SK-N-SH treated with all-trans-retinoic acid at 6 μM for 48 hours (cell line): ENCODE results near the gene ARSK.

Source experiments
- ATAC-seq: fragments of 200-7000 bp; cut with Tn5 transposase; 3 replicates; pipeline ENCODE4 v1.9.1; 2020; ENCODE audit warnings: mild to moderate bottlenecking, moderate library complexity
- ARNTL ChIP-seq: fragments of 450-650 bp; formaldehyde crosslinking; IDR thresholded peaks from 2 replicates; pipeline ENCODE4 v1.5.0; 2020; ENCODE audit warnings: low read depth, mild to moderate bottlenecking, moderate library complexity, borderline replicate concordance
- BACH2 ChIP-seq: fragments of 250-450 bp; sonication (Bioruptor Pico); IDR thresholded peaks from 2 replicates; pipeline ENCODE4 v1.9.0; 2021; ENCODE audit warnings: mild to moderate bottlenecking, borderline replicate concordance
- CSDC2 ChIP-seq: fragments of 250-450 bp; sonication (Bioruptor Pico); IDR thresholded peaks from 2 replicates; pipeline ENCODE4 v1.5.0; 2020; ENCODE audit warnings: mild to moderate bottlenecking, moderate library complexity
- ESRRG ChIP-seq: fragments of 250-450 bp; sonication (Bioruptor Pico); IDR thresholded peaks from 2 replicates; pipeline ENCODE4 v1.6.1; 2021; ENCODE audit warnings: mild to moderate bottlenecking
- GLIS3 ChIP-seq: fragments of 250-450 bp; sonication (Bioruptor Pico); IDR thresholded peaks from 2 replicates; pipeline ENCODE4 v1.5.0; 2020; ENCODE audit warnings: mild to moderate bottlenecking, moderate library complexity
- ISL1 ChIP-seq: fragments of 250-450 bp; sonication (Bioruptor Pico); IDR thresholded peaks from 2 replicates; pipeline ENCODE4 v2.1.2; 2022; ENCODE audit warnings: mild to moderate bottlenecking, moderate library complexity
- OSR1 ChIP-seq: fragments of 250-450 bp; sonication (Bioruptor Pico); IDR thresholded peaks from 2 replicates; pipeline ENCODE4 v1.8.0; 2022; ENCODE audit warnings: moderate library complexity, mild to moderate bottlenecking, inconsistent platforms
- PPARA ChIP-seq: fragments of 250-450 bp; sonication (Bioruptor Pico); IDR thresholded peaks from 2 replicates; pipeline ENCODE4 v1.5.0; 2020; ENCODE audit warnings: mild to moderate bottlenecking, borderline replicate concordance
- RARB ChIP-seq: fragments of 250-450 bp; sonication (Bioruptor Pico); IDR thresholded peaks from 2 replicates; pipeline ENCODE4 v1.8.0; 2021; ENCODE audit warnings: mild to moderate bottlenecking, moderate library complexity
- SNAI2 ChIP-seq: fragments of 250-450 bp; sonication (Bioruptor Pico); IDR thresholded peaks from 2 replicates; pipeline ENCODE4 v1.5.0; 2020; ENCODE audit warnings: mild to moderate bottlenecking, moderate library complexity
- TCF4 ChIP-seq: fragments of 250-450 bp; sonication (Bioruptor Pico); IDR thresholded peaks from 2 replicates; pipeline ENCODE4 v1.8.0; 2021; ENCODE audit warnings: mild to moderate bottlenecking, moderate library complexity, borderline replicate concordance
- TOX ChIP-seq: fragments of 250-450 bp; sonication (Bioruptor Pico); IDR thresholded peaks from 2 replicates; pipeline ENCODE4 v1.8.0; 2021; ENCODE audit warnings: mild to moderate bottlenecking, moderate library complexity, borderline replicate concordance
- ZC3H10 ChIP-seq: fragments of 250-450 bp; sonication (Bioruptor Pico); IDR thresholded peaks from 2 replicates; pipeline ENCODE4 v1.5.1; 2021; ENCODE audit warnings: mild to moderate bottlenecking, moderate library complexity
- ZFP3 ChIP-seq: fragments of 250-450 bp; sonication (Bioruptor Pico); IDR thresholded peaks from 2 replicates; pipeline ENCODE4 v1.5.0; 2020; ENCODE audit warnings: mild to moderate bottlenecking, moderate library complexity
- ZFP30 ChIP-seq: fragments of 450-650 bp; formaldehyde crosslinking; IDR thresholded peaks from 2 replicates; pipeline ENCODE4 v1.5.0; 2022; ENCODE audit warnings: mild to moderate bottlenecking, moderate library complexity
- ZNF565 ChIP-seq: fragments of 450-650 bp; formaldehyde crosslinking; conservative IDR thresholded peaks from 2 replicates; pipeline ENCODE4 v1.5.0; 2020; ENCODE audit warnings: low read depth, mild to moderate bottlenecking, moderate library complexity
- ZNF70 ChIP-seq: fragments of 450-650 bp; formaldehyde crosslinking; IDR thresholded peaks from 2 replicates; pipeline ENCODE4 v1.5.0; 2020; ENCODE audit warnings: mild to moderate bottlenecking, moderate library complexity
- ZNF8 ChIP-seq: fragments of 450-650 bp; formaldehyde crosslinking; IDR thresholded peaks from 2 replicates; pipeline ENCODE4 v1.5.0; 2020; ENCODE audit warnings: mild to moderate bottlenecking, moderate library complexity
- TF ChIP-seq, protein P1 (sequence below): fragments of 250-450 bp; sonication (Bioruptor Pico); IDR thresholded peaks from 2 replicates; pipeline ENCODE4 v1.8.0; 2020; ENCODE audit warnings: mild to moderate bottlenecking, moderate library complexity, borderline replicate concordance
- TF ChIP-seq, protein P2 (sequence below): fragments of 250-450 bp; sonication (Bioruptor Pico); IDR thresholded peaks from 2 replicates; pipeline ENCODE4 v1.5.1; 2020; ENCODE audit warnings: low read depth, mild to moderate bottlenecking, moderate library complexity
- TF ChIP-seq, protein P3 (sequence below): fragments of 250-450 bp; sonication (Bioruptor Pico); IDR thresholded peaks from 2 replicates; pipeline ENCODE4 v1.8.0; 2021; ENCODE audit warnings: low read depth, mild to moderate bottlenecking, moderate library complexity, borderline replicate concordance
- TF ChIP-seq, protein P4 (sequence below): fragments of 250-450 bp; sonication (Bioruptor Pico); IDR thresholded peaks from 2 replicates; pipeline ENCODE4 v1.5.1; 2021; ENCODE audit warnings: mild to moderate bottlenecking, moderate library complexity

The ARSK gene

DNA sequence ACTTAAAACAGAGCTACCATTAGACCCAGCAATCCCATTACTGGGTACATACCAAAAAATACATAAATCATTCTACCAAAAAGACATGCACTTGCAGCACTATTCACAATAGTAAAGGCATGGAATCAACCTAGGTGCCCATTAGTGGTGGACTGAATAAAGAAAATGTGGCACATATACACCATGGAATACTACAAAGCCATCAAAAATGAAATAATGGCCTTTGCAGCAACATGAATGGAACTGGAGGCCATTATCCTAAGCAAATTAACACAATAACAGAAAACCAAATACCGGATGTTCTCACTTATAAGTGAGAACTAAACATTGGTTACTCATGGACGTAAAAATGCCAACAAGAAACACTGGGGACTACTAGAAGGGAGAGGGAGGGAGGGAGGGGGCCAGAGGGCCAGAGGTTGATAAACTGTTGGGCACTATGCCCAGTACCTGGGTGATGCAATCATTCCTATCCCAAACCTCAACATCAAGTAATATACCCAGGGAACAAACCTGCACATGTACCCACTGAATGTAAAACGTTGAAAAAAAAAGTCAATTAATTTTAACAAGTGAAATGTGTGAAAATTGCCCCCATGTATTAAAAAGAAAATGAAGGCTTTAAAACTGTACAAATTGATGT, 40.5 kb downstream of the ARSK start:
- TF ChIP-seq ZNF565 (CRISPR knock-in tag) (no peak), ZFP3 (CRISPR knock-in tag) (no peak), ESRRG (CRISPR knock-in tag) (no peak), BACH2 (CRISPR knock-in tag) (no peak), OSR1 (CRISPR knock-in tag) (no peak)
- no peak for ATAC-seq

DNA sequence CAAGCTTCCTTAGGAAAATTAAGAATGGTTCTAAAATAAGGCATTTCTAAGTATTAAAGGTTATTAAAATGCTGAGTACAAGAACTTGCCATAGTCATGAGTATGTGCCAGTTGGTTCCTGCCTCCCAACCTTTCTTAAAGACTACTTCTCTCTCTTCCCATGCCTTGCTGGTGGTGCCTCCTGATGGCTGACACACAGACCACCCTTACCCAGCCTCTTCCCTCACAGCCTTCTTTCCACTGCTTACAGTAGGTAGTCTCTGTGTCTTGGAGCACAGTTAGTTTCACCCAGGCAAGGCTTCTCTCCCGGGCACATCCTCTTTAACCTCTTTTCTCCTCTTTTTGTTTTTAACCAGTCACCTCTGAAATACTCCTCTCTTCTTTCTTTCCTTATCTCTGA, 44.4 kb downstream of the ARSK start:
- no peak for TF ChIP-seq RARB
- TF ChIP-seq CSDC2 (CRISPR knock-in tag) = no peak
- no peak for TF ChIP-seq ZNF565 (CRISPR knock-in tag)
- TF ChIP-seq, protein P1, sequence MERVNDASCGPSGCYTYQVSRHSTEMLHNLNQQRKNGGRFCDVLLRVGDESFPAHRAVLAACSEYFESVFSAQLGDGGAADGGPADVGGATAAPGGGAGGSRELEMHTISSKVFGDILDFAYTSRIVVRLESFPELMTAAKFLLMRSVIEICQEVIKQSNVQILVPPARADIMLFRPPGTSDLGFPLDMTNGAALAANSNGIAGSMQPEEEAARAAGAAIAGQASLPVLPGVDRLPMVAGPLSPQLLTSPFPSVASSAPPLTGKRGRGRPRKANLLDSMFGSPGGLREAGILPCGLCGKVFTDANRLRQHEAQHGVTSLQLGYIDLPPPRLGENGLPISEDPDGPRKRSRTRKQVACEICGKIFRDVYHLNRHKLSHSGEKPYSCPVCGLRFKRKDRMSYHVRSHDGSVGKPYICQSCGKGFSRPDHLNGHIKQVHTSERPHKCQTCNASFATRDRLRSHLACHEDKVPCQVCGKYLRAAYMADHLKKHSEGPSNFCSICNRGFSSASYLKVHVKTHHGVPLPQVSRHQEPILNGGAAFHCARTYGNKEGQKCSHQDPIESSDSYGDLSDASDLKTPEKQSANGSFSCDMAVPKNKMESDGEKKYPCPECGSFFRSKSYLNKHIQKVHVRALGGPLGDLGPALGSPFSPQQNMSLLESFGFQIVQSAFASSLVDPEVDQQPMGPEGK (CRISPR knock-in tag) = no peak
- no peak for TF ChIP-seq BACH2 (CRISPR knock-in tag)
- TF ChIP-seq, protein P2, sequence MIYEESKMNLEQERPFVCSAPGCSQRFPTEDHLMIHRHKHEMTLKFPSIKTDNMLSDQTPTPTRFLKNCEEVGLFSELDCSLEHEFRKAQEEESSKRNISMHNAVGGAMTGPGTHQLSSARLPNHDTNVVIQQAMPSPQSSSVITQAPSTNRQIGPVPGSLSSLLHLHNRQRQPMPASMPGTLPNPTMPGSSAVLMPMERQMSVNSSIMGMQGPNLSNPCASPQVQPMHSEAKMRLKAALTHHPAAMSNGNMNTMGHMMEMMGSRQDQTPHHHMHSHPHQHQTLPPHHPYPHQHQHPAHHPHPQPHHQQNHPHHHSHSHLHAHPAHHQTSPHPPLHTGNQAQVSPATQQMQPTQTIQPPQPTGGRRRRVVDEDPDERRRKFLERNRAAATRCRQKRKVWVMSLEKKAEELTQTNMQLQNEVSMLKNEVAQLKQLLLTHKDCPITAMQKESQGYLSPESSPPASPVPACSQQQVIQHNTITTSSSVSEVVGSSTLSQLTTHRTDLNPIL = no peak
- no peak for TF ChIP-seq ESRRG (CRISPR knock-in tag)
- TF ChIP-seq ZFP3 (CRISPR knock-in tag) = no peak
- TF ChIP-seq ZNF8 (CRISPR knock-in tag) = no peak
- TF ChIP-seq ARNTL (CRISPR knock-in tag) = no peak
- TF ChIP-seq ZC3H10 (CRISPR knock-in tag) = no peak
- no peak for TF ChIP-seq TOX (CRISPR knock-in tag)
- TF ChIP-seq, protein P3, sequence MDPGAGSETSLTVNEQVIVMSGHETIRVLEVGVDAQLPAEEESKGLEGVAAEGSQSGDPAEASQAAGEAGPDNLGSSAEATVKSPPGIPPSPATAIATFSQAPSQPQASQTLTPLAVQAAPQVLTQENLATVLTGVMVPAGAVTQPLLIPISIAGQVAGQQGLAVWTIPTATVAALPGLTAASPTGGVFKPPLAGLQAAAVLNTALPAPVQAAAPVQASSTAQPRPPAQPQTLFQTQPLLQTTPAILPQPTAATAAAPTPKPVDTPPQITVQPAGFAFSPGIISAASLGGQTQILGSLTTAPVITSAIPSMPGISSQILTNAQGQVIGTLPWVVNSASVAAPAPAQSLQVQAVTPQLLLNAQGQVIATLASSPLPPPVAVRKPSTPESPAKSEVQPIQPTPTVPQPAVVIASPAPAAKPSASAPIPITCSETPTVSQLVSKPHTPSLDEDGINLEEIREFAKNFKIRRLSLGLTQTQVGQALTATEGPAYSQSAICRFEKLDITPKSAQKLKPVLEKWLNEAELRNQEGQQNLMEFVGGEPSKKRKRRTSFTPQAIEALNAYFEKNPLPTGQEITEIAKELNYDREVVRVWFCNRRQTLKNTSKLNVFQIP (CRISPR knock-in tag) = no peak
- no peak for TF ChIP-seq GLIS3 (CRISPR knock-in tag)
- TF ChIP-seq, all 23 proteins: peak for 0
- no peak for ATAC-seq

DNA sequence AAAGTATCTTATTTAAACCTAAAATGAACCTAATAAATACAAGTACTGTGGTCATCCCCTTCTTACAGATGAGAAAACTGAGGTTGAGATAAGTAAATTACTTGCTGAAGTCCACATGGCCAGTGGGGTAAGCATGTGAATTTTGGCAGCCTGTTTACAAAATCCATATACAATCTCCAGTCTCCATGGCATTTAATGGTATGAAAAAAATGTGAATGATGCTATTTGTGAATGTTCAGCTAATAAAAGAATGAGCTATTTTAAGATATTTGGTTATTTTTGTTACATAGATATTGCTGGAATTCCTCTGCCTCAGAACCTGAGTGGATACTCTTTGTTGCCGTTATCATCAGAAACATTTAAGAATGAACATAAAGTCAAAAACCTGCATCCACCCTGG, 45.7 kb downstream of the ARSK start:
- TF ChIP-seq OSR1 (CRISPR knock-in tag) (no peak), TCF4 (no peak), ZFP30 (CRISPR knock-in tag) (no peak)
- ATAC-seq = no peak

DNA sequence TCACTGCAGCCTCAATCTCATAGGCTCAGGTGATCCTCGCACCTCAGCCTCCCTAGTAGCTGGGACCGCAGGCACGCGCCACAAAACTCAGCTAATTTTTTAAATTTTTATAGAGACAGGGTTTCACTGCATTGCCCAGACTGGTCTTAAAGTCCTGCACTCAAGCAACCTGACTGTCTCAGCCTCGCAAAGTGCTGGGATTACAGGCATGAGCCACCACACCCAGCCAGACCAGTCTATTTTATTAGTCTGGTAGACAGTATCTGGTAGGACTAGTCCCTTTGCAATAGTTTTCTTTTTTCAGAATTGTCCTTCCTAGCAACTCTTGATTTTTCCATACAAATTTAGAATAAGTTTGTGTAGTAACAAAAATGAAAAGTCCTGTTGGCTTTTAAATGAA, 50.9 kb downstream of the ARSK start:
- no peak for ATAC-seq

DNA sequence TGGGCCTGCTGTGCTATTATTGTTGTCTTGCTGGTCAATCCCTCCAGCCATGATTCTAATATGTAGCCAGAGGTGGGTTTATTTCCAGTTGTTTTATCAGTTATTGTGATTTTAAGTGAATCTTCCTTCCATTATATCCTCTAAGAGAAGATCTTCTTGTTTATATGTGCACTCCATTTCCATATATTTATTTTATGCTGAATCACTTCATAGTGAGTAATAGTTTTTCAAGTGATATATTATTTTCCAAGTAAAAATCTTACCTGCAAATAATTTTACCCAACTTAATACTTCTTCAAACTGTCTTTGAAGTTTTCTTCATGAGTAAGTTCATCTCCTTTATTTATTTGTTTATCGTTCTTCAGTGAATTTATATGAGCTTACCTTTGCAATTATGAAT, 51.5 kb downstream of the ARSK start:
- no peak for ATAC-seq
- TF ChIP-seq, protein P4, sequence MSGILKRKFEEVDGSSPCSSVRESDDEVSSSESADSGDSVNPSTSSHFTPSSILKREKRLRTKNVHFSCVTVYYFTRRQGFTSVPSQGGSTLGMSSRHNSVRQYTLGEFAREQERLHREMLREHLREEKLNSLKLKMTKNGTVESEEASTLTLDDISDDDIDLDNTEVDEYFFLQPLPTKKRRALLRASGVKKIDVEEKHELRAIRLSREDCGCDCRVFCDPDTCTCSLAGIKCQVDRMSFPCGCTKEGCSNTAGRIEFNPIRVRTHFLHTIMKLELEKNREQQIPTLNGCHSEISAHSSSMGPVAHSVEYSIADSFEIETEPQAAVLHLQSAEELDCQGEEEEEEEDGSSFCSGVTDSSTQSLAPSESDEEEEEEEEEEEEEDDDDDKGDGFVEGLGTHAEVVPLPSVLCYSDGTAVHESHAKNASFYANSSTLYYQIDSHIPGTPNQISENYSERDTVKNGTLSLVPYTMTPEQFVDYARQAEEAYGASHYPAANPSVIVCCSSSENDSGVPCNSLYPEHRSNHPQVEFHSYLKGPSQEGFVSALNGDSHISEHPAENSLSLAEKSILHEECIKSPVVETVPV (CRISPR knock-in tag) = no peak
- TF ChIP-seq SNAI2 (CRISPR knock-in tag) (no peak), ZNF565 (CRISPR knock-in tag) (no peak), RARB (no peak), ZFP30 (CRISPR knock-in tag) (no peak), ISL1 (CRISPR knock-in tag) (no peak), TCF4 (no peak), CSDC2 (CRISPR knock-in tag) (no peak), ZNF70 (CRISPR knock-in tag) (no peak), OSR1 (CRISPR knock-in tag) (no peak), ZNF8 (CRISPR knock-in tag) (no peak), PPARA (CRISPR knock-in tag) (no peak), ARNTL (CRISPR knock-in tag) (no peak), ESRRG (CRISPR knock-in tag) (no peak)

More for the DNA sequence above, 50.9 kb downstream of the ARSK start:
- no peak for TF ChIP-seq OSR1 (CRISPR knock-in tag)
- TF ChIP-seq, protein P1 (CRISPR knock-in tag) = no peak
- no peak for TF ChIP-seq RARB
- TF ChIP-seq ISL1 (CRISPR knock-in tag) = no peak
- TF ChIP-seq, all 23 proteins: peak for 0
